ENCODE results near the gene CEACAM21. TPM values are rescaled to one million over a fixed set of nuclear protein-coding genes. Genes with fewer than 3 reads are reported as not detected.

CEACAM21 gene
- total RNA-seq, 2 experiments from 2014 or later: 30.7 to 34.9 TPM

DNA sequence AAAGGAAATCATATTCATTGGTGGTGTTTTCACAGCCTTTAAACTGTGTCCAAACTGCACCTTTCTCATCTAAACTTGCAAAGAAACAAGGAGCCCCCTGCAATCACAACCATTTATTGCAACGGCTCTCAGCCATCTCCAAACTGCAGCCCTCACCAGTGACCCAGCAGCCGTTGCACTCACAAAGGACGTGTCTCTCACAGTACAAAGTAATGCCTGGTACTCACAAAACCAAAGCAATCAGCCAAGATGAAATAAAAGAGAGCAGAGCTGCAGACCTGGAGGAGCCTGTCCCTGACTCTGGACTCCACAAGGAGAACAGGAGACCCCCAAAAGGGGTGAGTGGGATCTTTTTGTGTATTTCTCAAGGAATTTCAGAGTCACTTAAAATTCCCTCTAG is 20.2 kb upstream of the CEACAM21 start:
- Histone ChIP-seq H3K4me3 (ENCODE audit: low read length) (peak overlapping the region; percentile 74), H3K27me3 (ENCODE audit: control insufficient read depth in 1 of 2, insufficient read depth in 2 of 2, low read length in 2 of 2) (no peaks in the 10 kb centered on the region), H3K36me3 (ENCODE audit: insufficient read depth, low read length) (peaks cover 31% of the 10 kb centered on the region), H3K4me1 (ENCODE audit: insufficient read depth, low read length) (peaks cover 42% of the 10 kb centered on the region), H3K9me3 (ENCODE audit: control insufficient read depth in 1 of 2, insufficient read depth in 1 of 2, low read length in 2 of 2) (no peaks in the 10 kb centered on the region), H3K27ac (ENCODE audit: low read depth in 1 of 2, low read length in 2 of 2) (peak overlapping the region; percentile 42 to 63)
- peak overlapping the region; percentile 97 for H3K4me3 Mint-ChIP-seq
- no peaks in the 10 kb centered on the region for H3K27me3 Mint-ChIP-seq
- POLR2A ChIA-PET: interaction anchor here (2.8 to 13.1 kb wide), 4 partner anchors 8 to 24 kb away, joined by 19 to 286 read pairs (median 51); no protein-coding TSS in a partner anchor
- intact Hi-C loops (cut with DNase I, micrococcal nuclease): loop anchor here in 1 of 2 experiments (10.0 kb wide), 1 partner anchor 329 kb away; the partner anchor contains the start of gene ARHGEF1
- peaks cover 93% of the 10 kb centered on the region for H3K36me3 Mint-ChIP-seq (ENCODE audit: low read depth)
- TF ChIP-seq, protein P1, sequence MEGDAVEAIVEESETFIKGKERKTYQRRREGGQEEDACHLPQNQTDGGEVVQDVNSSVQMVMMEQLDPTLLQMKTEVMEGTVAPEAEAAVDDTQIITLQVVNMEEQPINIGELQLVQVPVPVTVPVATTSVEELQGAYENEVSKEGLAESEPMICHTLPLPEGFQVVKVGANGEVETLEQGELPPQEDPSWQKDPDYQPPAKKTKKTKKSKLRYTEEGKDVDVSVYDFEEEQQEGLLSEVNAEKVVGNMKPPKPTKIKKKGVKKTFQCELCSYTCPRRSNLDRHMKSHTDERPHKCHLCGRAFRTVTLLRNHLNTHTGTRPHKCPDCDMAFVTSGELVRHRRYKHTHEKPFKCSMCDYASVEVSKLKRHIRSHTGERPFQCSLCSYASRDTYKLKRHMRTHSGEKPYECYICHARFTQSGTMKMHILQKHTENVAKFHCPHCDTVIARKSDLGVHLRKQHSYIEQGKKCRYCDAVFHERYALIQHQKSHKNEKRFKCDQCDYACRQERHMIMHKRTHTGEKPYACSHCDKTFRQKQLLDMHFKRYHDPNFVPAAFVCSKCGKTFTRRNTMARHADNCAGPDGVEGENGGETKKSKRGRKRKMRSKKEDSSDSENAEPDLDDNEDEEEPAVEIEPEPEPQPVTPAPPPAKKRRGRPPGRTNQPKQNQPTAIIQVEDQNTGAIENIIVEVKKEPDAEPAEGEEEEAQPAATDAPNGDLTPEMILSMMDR (IDR thresholded peaks at IDR 0.05): no peak
- H3K9me3 Mint-ChIP-seq: no peaks in the 10 kb centered on the region
- peak overlapping the region; percentile 82 for H3K27ac Mint-ChIP-seq
- ATAC-seq (ENCODE audit: poor library complexity) (no peak), DNase-seq (peak in 1 of 14 experiments; percentile 49)
- CTCF ChIA-PET: interaction anchor here (1.1 to 4.8 kb wide), 4 partner anchors 8 to 16 kb away, joined by 3 to 29 read pairs (median 19); no protein-coding TSS in a partner anchor
- peaks cover 83% of the 10 kb centered on the region for H3K4me1 Mint-ChIP-seq (ENCODE audit: low read depth)

DNA sequence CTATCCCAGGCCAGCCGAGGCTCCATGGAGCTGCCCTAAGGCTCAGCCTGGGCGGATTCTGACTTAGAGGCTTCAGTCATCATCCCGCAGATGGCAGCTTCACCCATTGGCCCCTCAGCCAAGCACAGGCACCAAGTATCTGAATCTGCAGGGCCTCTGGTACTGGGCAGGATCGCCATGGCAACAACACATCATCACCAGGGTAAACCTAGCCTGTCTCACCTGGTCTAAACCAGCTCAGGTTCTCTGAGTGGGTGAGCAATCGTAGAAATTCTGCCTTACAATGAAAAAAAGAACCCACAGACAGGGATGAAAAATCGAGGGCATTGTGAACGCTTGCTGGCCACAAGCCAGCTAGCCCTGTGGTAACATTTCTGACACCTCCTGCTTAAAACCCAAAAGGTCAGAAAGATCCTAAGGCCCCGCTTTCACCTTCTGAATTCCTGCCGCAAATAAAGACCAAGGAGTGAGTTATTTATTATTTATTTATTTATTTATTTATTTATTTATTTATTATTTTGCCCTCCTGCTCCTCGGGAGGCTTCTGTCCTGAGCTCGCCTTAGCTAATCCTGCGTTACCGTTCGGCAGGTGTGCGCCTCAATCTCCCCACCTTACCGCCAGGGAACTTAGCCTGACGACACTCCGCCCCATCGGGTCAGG is 12.0 kb upstream of the CEACAM21 start:
- ChIA-PET POLR2A (interaction anchor here (0.7 to 13.1 kb wide), 9 partner anchors 11 to 388 kb away, joined by 3 to 286 read pairs (median 5); partner anchors contain the start of genes B3GNT8 and CEACAM21), CTCF (interaction anchor here (1.0 to 3.7 kb wide), 14 partner anchors 10 to 213 kb away, joined by 3 to 33 read pairs (median 6); partner anchors contain the start of genes CEACAM21 and DMAC2)
- intact Hi-C loops (cut with DNase I, micrococcal nuclease): loop anchor here (1.0 to 5.0 kb wide), 5 partner anchors 10 to 167 kb away; partner anchors contain the start of genes BCKDHA (in 1 of the 2) and EXOSC5 (in 1 of the 2)
- peaks cover 17% of the 10 kb centered on the region for H3K36me3 ChIP-seq (ENCODE audit: insufficient read depth, low read length)
- no peaks in the 10 kb centered on the region for H3K9me3 Mint-ChIP-seq
- peaks cover 38% of the 10 kb centered on the region for H3K4me1 ChIP-seq (ENCODE audit: insufficient read depth, low read length)
- peak overlapping the region; percentile 85 for H3K4me3 Mint-ChIP-seq
- H3K27ac ChIP-seq (ENCODE audit: low read depth in 1 of 2, low read length in 2 of 2): peak overlapping the region; percentile 13 to 55
- peak; percentile 73 for ATAC-seq (ENCODE audit: poor library complexity)
- TF ChIP-seq, protein P1 (IDR thresholded peaks at IDR 0.05): no peak
- peaks cover 64% of the 10 kb centered on the region for H3K36me3 Mint-ChIP-seq (ENCODE audit: low read depth)
- peak overlapping the region; percentile 43 for H3K4me3 ChIP-seq (ENCODE audit: low read length)
- DNase-seq: peak in 13 of 14 experiments; percentile 34 to 89 (median 62)
- peaks cover 92% of the 10 kb centered on the region for H3K4me1 Mint-ChIP-seq (ENCODE audit: low read depth)
- no peaks in the 10 kb centered on the region for H3K9me3 ChIP-seq (ENCODE audit: control insufficient read depth in 1 of 2, insufficient read depth in 1 of 2, low read length in 2 of 2)
- H3K27me3 Mint-ChIP-seq: no peaks in the 10 kb centered on the region
- H3K27ac Mint-ChIP-seq: peak overlapping the region; percentile 89
- no peaks in the 10 kb centered on the region for H3K27me3 ChIP-seq (ENCODE audit: control insufficient read depth in 1 of 2, insufficient read depth in 2 of 2, low read length in 2 of 2)

DNA sequence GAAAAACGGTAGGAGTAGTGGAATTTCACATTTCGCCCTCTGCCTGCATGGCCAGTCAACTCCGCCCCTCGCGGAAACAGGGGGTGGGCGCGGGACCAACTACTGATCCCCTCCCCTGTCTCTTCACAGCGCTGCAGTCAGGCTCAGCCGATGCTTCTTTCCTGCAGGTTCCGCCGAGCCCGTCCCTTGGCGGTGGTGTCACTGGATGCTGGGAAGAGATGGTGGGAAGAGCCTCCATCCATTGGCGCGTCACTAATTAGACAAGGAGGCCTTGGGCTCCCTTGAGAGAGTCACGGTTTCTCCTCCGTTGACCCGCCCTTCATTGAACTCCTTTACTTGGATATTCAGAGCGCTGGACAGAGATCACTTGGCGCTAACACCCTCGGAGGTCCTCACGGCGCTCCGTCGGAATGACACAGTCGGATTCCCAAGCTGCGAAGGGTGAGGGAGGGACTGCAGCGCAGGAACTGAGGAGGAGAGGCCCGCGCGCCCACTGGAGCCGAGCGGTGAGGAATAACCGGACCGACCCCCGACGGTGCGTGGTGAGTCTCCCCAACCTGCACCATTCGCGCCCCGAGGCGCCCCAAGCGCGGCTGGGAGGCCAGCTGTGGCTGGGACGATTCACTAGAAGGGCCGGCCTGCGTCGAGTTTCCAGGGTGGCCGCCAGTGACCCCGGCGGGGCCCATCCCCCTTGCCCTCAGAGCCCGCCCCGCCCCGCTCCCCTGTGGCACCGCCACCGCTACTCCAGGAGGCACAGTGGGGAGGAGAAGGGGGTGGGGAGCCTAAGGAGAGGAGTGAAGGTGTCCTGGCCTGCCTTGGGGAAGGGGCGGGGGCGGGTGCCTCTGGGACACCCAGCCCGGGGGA is 11.2 kb upstream of the CEACAM21 start:
- Mint-ChIP-seq H3K9me3 (no peaks in the 10 kb centered on the region), H3K27ac (peak overlapping the region; percentile 89), H3K4me3 (peak overlapping the region; percentile 85), H3K36me3 (ENCODE audit: low read depth) (peaks cover 56% of the 10 kb centered on the region), H3K27me3 (no peaks in the 10 kb centered on the region), H3K4me1 (ENCODE audit: low read depth) (peaks cover 84% of the 10 kb centered on the region)
- H3K27me3 ChIP-seq (ENCODE audit: control insufficient read depth in 1 of 2, insufficient read depth in 2 of 2, low read length in 2 of 2): no peaks in the 10 kb centered on the region
- TF ChIP-seq, protein P1 (IDR thresholded peaks at IDR 0.05): no peak
- H3K9me3 ChIP-seq (ENCODE audit: control insufficient read depth in 1 of 2, insufficient read depth in 1 of 2, low read length in 2 of 2): no peaks in the 10 kb centered on the region
- H3K4me1 ChIP-seq (ENCODE audit: insufficient read depth, low read length): peaks cover 38% of the 10 kb centered on the region
- no peak for ATAC-seq (ENCODE audit: poor library complexity)
- no peak overlapping the region for H3K27ac ChIP-seq (ENCODE audit: low read depth in 1 of 2, low read length in 2 of 2)
- DNase-seq: peak in 2 of 14 experiments; percentile 29 to 33
- peaks cover 24% of the 10 kb centered on the region for H3K36me3 ChIP-seq (ENCODE audit: insufficient read depth, low read length)
- peak overlapping the region; percentile 43 for H3K4me3 ChIP-seq (ENCODE audit: low read length)
- CTCF ChIA-PET: interaction anchor here (1.1 to 3.7 kb wide), 11 partner anchors 10 to 116 kb away, joined by 3 to 33 read pairs (median 10); no protein-coding TSS in a partner anchor
- intact Hi-C loops (cut with DNase I, micrococcal nuclease): loop anchor here in 1 of 2 experiments (5.0 kb wide), 1 partner anchor 167 kb away; the partner anchor contains the start of genes BCKDHA and EXOSC5
- POLR2A ChIA-PET: interaction anchor here (0.7 to 13.1 kb wide), 9 partner anchors 11 to 389 kb away, joined by 3 to 286 read pairs (median 5); partner anchors contain the start of genes B3GNT8, CEACAM21 and DMAC2

Measured in CD4-positive, alpha-beta T cell (primary cell).